Fibroblast of mammary gland (primary cell): ENCODE measurements around the gene FOXN3.

ENCODE experiments used
- DNase-seq: peaks from one replicate; pipeline ENCODE4 v3.0.0-alpha.2; 2010; ENCODE audit warnings: low read depth
- H3K4me3 ChIP-seq: 2 replicates; pipeline ENCODE4 v1.5.1; 2011; ENCODE audit warnings: low read depth, mild to moderate bottlenecking, low read length, moderate library complexity; ENCODE audit not compliant: control insufficient read depth
- CTCF ChIP-seq: conservative IDR thresholded peaks from 2 replicates; pipeline ENCODE4 v1.5.1; 2011; ENCODE audit warnings: low read depth, low read length, inconsistent platforms; ENCODE audit not compliant: control insufficient read depth, insufficient read depth

The FOXN3 gene

DNA sequence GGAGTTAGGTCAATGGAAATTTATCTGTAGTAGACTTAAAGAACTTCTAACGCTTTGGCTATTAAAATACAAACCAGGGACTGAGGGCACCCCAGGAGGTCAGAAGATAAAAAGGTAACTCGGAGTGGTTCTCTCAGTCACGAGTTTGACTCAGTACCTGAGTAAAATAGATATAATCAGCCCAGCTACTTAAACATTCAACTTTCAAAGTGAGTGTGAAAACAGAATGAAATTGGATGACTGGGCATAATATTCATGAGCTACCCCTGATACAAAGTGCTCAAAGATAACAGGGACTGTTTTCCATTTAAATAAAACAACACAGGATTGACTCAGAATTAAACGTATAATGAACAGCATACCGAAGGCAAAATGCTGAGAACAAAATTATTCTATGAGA is 75.0 kb downstream of the FOXN3 start:
- H3K4me3 ChIP-seq: no peak overlapping the region
- no peak for TF ChIP-seq CTCF
- DNase-seq: no peak

DNA sequence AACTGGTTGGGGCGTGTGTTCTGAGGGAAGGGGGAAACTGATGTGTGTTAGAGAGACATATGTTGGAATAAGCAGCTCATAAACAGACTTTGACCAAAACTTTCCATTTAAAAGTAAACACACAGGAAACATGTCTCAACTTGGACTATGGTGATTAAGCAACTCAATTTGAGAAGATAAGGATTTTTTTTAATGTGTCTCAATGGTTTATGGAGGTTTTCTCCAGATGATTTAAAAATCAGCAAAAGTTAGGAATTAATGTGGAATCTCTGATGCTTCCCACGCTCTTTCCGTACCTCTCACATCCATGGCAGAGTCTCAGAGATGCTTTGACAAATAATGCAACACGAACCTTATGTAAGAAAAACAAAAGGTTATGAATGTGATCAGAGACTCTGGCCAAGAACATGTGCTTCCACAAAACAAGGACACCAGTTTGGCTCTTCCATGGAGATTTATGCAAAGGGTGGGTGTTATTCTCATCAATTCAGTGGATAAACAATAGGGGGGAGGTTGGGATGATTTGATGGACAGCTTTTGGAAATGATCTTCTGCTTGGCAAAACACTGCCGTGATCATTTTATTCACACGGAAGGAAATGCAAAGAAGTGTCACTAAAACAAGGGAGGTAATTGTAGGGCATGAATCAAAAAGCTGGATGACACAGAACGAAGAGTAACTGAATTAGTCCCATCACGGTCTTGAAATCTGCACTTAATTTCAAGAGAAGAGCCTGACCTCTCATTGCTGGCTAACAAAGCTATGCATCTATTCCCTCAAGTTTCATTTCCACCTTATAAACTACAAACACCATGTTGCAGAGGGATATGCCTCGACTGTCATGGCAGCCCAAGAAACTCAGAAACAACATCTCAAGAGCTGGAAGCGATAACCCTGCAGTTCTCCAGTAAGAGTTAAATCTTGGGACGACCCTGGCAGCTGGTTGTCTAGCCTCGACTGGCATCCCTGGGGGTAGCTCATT is 76.5 kb downstream of the FOXN3 start:
- DNase-seq: peak; percentile 55
- H3K4me3 ChIP-seq: no peak overlapping the region
- TF ChIP-seq CTCF: no peak

- no peak for TF ChIP-seq CTCF
- no peak overlapping the region for H3K4me3 ChIP-seq
- DNase-seq: no peak
These were observed 77.5 kb downstream of the FOXN3 start for GRCh38 chr14:89339579-89339978.

- no peak overlapping the region for H3K4me3 ChIP-seq
- no peak for TF ChIP-seq CTCF
- DNase-seq: no peak
These were observed 77.9 kb downstream of the FOXN3 start for GRCh38 chr14:89339158-89339557.

DNA sequence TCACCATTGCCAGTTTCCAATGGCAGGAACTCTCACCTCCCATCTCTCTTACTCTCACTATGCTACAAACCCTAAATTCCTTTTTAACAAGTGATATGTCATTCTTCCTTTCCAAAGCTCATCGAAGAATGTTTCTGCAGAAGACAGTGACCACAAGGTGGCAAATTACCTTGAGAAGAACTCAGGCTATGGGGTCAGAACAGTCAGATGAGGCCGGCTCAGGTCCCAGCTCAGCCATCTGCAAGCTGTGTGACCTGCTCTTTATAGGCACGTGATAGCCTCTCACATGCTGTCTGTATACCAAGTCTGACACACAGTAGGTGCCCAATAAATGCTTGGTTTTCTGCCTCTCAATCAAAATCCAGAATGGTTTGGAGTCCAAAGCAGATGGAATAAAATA is 80.7 kb downstream of the FOXN3 start:
- no peak for DNase-seq
- TF ChIP-seq CTCF: no peak

GRCh38 chr14:89332031-89332430 is 85.0 kb downstream of the FOXN3 start:
- no peak overlapping the region for H3K4me3 ChIP-seq
- TF ChIP-seq CTCF: no peak
- peak; percentile 36 for DNase-seq

More for the DNA sequence above, 80.7 kb downstream of the FOXN3 start:
- H3K4me3 ChIP-seq: no peak overlapping the region
